ENCODE data around the gene RALGAPB.

DNA sequence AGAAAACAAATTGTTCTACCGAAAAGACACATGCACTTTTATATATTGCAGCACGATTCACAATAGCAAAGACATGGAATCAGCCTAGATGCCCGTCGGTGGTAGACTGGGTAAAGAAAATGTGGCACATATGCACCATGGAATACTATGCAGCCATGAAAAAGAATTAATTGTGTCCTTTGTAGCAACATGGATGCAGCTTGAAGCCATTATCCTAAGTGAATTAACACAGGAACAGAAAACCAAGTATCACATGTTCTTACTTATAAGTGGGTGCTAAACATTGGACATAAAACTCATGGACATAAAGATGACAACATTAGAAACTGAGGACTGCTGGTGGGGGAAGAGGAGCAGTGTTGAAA is 32.4 kb downstream of the RALGAPB start:
- TF ChIP-seq, protein P1, sequence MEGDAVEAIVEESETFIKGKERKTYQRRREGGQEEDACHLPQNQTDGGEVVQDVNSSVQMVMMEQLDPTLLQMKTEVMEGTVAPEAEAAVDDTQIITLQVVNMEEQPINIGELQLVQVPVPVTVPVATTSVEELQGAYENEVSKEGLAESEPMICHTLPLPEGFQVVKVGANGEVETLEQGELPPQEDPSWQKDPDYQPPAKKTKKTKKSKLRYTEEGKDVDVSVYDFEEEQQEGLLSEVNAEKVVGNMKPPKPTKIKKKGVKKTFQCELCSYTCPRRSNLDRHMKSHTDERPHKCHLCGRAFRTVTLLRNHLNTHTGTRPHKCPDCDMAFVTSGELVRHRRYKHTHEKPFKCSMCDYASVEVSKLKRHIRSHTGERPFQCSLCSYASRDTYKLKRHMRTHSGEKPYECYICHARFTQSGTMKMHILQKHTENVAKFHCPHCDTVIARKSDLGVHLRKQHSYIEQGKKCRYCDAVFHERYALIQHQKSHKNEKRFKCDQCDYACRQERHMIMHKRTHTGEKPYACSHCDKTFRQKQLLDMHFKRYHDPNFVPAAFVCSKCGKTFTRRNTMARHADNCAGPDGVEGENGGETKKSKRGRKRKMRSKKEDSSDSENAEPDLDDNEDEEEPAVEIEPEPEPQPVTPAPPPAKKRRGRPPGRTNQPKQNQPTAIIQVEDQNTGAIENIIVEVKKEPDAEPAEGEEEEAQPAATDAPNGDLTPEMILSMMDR (IDR thresholded peaks at IDR 0.05): no peak
- no peak for TF ChIP-seq POLR2AphosphoS5 (IDR thresholded peaks at IDR 0.05)
